Measurements from ENCODE around the gene RDH14. TPM values are rescaled to one million over a fixed set of nuclear protein-coding genes. Genes with fewer than 3 reads are reported as not detected.

RDH14 gene
- total RNA-seq, 2 donors from 2014 or later, result 8.7 to 10.1 TPM

DNA sequence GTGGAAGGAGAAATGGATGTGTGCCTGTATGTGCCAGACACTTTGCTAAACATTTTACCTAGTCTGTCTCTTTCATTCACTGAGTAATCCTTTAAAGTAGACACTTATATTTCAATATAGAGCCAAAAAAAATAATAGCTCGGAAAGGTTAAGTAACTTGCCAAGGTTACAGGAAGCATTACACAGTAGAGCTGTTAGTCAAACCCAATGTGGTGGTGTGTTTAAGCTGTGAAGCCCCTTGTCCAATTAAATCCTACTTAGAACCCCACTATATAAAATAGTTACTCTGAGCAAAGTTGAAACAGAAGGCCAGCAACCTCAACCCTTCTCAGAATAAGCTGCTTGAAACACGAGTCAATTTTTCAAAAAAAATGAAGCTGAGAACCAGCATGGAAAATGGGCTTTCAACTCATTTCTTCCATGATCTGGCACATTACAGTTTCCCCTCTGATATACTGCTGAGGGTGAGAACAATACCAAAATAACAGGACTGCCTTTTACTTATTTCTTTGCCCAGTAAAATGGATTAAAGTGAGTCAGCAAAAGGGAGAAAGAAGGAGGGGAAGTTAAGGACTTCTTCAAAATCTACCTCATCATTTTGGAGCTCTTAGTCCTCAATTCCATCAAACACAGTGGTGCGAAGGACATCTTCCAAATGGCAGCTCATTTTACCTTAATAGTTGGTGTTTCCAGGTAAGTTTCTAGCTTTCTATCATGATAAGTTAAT is 7.9 kb downstream of the RDH14 start:
- no peak overlapping the region for H3K4me3 Mint-ChIP-seq
- ATAC-seq (no peak), DNase-seq (no peak)
- H3K27ac Mint-ChIP-seq, result no peak overlapping the region
- H3K9me3 ChIP-seq (ENCODE audit: control insufficient read depth, low read length, poor library complexity, severe bottlenecking), result no peaks in the 10 kb centered on the region
- H3K4me1 Mint-ChIP-seq, result peaks cover 10% of the 10 kb centered on the region
- peaks cover 2% of the 10 kb centered on the region for H3K36me3 Mint-ChIP-seq (ENCODE audit: low read depth)
- H3K27me3 Mint-ChIP-seq, result no peaks in the 10 kb centered on the region

DNA sequence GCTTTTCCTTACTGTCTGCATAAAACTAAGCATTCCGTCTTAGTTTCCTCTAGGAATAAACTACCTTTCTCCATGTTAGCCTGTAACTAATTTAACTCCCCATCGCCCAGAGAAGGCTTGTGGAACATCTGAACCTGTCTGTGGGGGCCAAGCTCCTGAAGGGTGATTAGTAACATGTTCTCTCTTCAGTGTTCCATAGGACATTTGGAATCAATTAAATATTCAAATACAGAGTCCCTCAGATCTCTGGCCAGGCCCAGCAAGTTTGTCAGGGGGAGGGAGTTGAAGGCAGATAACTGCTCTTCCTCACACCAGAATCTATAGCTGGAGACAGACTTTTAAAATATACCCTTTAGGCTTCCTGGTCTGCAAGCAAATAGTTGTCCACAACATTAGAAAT is 8.8 kb downstream of the RDH14 start:
- no peaks in the 10 kb centered on the region for H3K9me3 ChIP-seq (ENCODE audit: control insufficient read depth, low read length, poor library complexity, severe bottlenecking)
- Mint-ChIP-seq H3K27me3 (no peaks in the 10 kb centered on the region), H3K4me1 (peaks cover 13% of the 10 kb centered on the region), H3K4me3 (no peak overlapping the region), H3K27ac (no peak overlapping the region), H3K36me3 (ENCODE audit: low read depth) (peaks cover 2% of the 10 kb centered on the region)
- no peak for DNase-seq
- ATAC-seq, result no peak

DNA sequence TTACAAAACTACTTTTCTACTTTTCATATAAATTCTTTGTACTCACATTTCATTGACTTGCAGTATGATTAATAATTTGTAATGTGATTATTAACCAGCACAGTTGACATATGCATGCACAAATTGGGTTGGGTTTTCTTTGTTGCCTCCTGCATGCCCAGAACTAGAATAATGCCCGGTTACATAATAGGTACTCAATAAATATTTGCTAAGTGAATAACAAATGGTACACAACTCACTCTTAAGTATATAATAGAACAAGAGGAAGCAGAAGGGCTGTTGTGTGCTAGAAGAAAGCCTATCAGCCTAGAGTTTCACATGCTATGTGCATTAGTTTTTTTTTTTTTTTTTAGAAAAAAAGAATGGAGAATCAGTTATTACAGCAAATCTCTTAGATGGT is 9.3 kb downstream of the RDH14 start:
- Mint-ChIP-seq H3K27ac (no peak overlapping the region), H3K36me3 (ENCODE audit: low read depth) (peaks cover 2% of the 10 kb centered on the region), H3K4me3 (no peak overlapping the region), H3K4me1 (peaks cover 13% of the 10 kb centered on the region), H3K27me3 (no peaks in the 10 kb centered on the region)
- no peak for DNase-seq
- ATAC-seq, result no peak
- H3K9me3 ChIP-seq (ENCODE audit: control insufficient read depth, low read length, poor library complexity, severe bottlenecking), result no peaks in the 10 kb centered on the region

DNA sequence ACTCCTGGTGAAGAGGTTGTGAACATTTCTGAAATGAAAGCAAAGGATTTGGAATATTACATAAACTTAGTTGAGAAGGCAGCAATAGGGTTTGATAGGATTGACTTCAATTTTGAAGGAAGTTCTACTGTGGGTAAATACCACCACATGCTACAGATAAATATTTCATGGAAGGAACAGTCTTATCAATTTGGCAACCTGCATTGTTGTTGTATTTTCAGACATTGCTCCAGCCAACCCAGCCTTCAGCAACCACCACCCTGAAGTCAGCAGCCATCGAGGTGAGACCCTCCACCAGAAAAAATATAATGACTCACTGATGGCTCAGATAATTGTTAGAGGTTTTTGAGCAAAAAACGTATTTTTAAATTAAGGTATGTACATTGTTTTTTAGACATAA is 10.0 kb downstream of the RDH14 start:
- ATAC-seq, result no peak
- H3K36me3 Mint-ChIP-seq (ENCODE audit: low read depth), result peaks cover 2% of the 10 kb centered on the region
- no peak overlapping the region for H3K4me3 Mint-ChIP-seq

DNA sequence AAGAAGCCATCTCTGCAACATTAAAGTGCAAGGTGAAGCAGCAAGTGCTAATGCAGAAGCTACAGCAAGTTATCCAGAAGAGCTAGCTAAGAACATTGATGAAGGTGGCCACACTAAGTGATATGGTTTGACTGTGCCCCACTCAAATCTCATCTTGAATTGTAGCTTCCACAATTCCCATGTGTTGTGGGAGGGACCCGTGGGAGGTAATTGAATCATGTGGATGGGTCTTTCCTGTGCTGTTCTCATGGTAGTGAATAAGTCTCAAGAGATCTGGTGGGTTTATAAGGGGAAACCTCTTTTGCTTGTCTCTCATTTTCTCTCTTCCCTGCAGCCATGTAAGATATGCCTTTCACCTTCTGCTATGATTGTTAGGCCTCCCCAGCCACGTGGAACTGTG is 11.4 kb downstream of the RDH14 start:
- Mint-ChIP-seq H3K27ac (no peak overlapping the region), H3K36me3 (ENCODE audit: low read depth) (no peaks in the 10 kb centered on the region), H3K27me3 (no peaks in the 10 kb centered on the region), H3K4me3 (no peak overlapping the region), H3K4me1 (peaks cover 13% of the 10 kb centered on the region)
- ATAC-seq, result no peak
- no peak for DNase-seq
- H3K9me3 ChIP-seq (ENCODE audit: control insufficient read depth, low read length, poor library complexity, severe bottlenecking), result no peaks in the 10 kb centered on the region

More for the DNA sequence above, 10.0 kb downstream of the RDH14 start:
- H3K27me3 Mint-ChIP-seq, result no peaks in the 10 kb centered on the region
- DNase-seq, result no peak
- H3K9me3 ChIP-seq (ENCODE audit: control insufficient read depth, low read length, poor library complexity, severe bottlenecking), result no peaks in the 10 kb centered on the region
- H3K4me1 Mint-ChIP-seq, result peaks cover 13% of the 10 kb centered on the region
- no peak overlapping the region for H3K27ac Mint-ChIP-seq

DNA sequence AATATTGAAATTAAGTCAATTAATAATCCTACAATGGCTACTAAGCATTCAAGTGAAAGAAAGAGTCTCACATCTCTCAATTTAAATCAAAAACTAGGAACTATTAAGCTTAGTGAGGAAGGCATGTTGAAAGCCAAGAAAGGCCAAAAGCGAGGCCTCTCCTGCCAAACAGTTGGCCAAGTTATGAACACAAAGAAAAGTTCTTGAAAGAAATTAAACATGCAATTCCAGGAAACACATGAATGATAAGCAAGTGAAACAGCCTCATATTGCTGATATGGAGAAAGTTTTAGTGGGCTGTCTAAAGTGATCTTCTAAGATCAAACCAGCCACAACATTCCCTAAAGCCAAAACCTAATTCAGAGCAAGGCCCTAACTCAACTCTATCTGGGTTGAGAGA is 11.8 kb downstream of the RDH14 start:
- DNase-seq, result no peak
- Mint-ChIP-seq H3K4me3 (no peak overlapping the region), H3K36me3 (ENCODE audit: low read depth) (no peaks in the 10 kb centered on the region), H3K27ac (no peak overlapping the region), H3K27me3 (no peaks in the 10 kb centered on the region), H3K4me1 (peaks cover 11% of the 10 kb centered on the region)
- no peak for ATAC-seq
- no peaks in the 10 kb centered on the region for H3K9me3 ChIP-seq (ENCODE audit: control insufficient read depth, low read length, poor library complexity, severe bottlenecking)

DNA sequence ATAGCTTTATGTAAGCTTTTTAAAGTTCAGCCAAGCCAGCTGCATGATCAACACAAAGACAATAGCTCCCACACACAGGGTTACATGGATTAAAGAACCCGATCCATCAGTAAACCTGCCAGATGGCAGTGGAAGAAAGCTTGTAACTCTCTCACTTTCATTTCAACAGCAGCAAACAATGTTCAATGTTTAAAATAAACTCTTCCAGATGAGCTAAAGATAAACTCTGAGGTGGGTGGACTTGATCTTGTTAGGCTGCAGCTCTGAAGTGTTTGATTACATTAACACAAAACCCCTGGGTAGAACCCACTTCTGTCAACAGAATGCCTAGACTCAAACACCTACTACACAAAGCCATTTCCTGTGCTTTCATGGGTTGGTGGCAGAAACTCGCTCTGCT is 13.9 kb downstream of the RDH14 start:
- Mint-ChIP-seq H3K27me3 (no peaks in the 10 kb centered on the region), H3K36me3 (ENCODE audit: low read depth) (peaks cover 2% of the 10 kb centered on the region), H3K4me1 (peaks cover 11% of the 10 kb centered on the region), H3K27ac (peak overlapping the region; percentile 49), H3K4me3 (no peak overlapping the region)
- peak; percentile 45 for ATAC-seq
- no peak for DNase-seq
- H3K9me3 ChIP-seq (ENCODE audit: control insufficient read depth, low read length, poor library complexity, severe bottlenecking), result no peaks in the 10 kb centered on the region

DNA sequence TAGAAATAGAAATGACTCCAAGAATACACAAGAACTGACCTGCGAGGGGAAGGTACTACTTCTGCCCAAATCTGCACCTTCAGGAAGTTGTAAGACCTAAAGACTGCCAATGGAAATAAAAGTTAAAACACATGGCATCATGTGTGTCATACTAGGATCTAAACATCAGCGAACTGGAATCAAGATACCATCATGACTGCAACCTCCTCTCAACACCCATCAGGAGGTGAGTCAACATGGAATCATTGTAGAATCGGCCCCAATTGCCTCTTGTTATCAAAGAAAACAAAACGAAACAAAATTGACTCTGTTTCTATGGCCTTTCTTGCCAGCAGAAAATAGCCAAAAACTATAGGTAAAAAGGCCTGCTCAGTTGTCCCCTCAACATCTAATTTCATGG is 15.1 kb downstream of the RDH14 start:
- no peaks in the 10 kb centered on the region for H3K9me3 ChIP-seq (ENCODE audit: control insufficient read depth, low read length, poor library complexity, severe bottlenecking)
- Mint-ChIP-seq H3K4me3 (no peak overlapping the region), H3K4me1 (peaks cover 11% of the 10 kb centered on the region), H3K36me3 (ENCODE audit: low read depth) (peaks cover 2% of the 10 kb centered on the region), H3K27ac (no peak overlapping the region), H3K27me3 (no peaks in the 10 kb centered on the region)
- ATAC-seq, result no peak
- no peak for DNase-seq

DNA sequence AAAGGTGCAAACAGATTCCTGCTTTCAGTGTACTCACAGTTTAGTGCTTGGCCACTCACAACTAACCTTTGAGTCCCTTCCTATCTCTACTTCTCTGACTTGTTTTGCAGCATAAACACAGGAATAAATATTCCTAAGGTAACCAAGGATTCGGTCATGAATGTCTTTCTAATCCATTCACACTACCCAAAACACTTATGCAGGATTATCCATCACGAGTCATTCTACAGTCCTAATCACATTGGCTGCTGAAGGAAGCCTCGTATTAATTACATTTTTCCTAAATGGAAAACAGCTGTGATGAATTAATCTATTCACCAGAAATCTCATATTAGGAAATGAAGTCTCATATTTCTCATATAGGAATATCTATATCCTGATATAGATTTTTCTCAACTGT is 16.3 kb downstream of the RDH14 start:
- Mint-ChIP-seq H3K27me3 (no peaks in the 10 kb centered on the region), H3K27ac (no peak overlapping the region), H3K36me3 (ENCODE audit: low read depth) (peaks cover 2% of the 10 kb centered on the region), H3K4me3 (no peak overlapping the region), H3K4me1 (peaks cover 8% of the 10 kb centered on the region)
- ATAC-seq (no peak), DNase-seq (no peak)
- no peaks in the 10 kb centered on the region for H3K9me3 ChIP-seq (ENCODE audit: control insufficient read depth, low read length, poor library complexity, severe bottlenecking)

DNA sequence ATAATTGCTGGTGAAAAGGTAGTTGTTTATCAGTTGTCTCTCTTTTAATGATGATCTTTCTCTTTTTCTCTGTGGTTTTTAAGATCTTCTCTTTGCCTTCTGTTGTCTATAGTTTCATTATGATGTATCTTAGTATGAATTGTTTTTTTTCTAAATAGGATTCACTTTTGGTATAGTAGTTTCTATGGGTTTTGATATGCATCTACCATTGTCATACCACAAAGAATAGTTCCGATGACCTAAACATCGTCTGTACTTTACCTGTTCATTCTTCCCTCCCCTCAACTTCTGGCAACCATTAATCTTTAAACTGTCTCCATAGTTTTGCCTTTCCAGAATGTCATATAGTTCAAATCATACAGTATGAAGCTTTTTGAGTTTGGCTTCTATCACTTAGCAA is 19.6 kb downstream of the RDH14 start:
- H3K27me3 Mint-ChIP-seq, result peaks cover 4% of the 10 kb centered on the region
- no peak for ATAC-seq
- no peaks in the 10 kb centered on the region for H3K4me1 Mint-ChIP-seq
- H3K27ac Mint-ChIP-seq, result no peak overlapping the region
- no peak overlapping the region for H3K4me3 Mint-ChIP-seq
- H3K9me3 ChIP-seq (ENCODE audit: control insufficient read depth, low read length, poor library complexity, severe bottlenecking), result no peaks in the 10 kb centered on the region
- DNase-seq, result no peak
- H3K36me3 Mint-ChIP-seq (ENCODE audit: low read depth), result peaks cover 2% of the 10 kb centered on the region

DNA sequence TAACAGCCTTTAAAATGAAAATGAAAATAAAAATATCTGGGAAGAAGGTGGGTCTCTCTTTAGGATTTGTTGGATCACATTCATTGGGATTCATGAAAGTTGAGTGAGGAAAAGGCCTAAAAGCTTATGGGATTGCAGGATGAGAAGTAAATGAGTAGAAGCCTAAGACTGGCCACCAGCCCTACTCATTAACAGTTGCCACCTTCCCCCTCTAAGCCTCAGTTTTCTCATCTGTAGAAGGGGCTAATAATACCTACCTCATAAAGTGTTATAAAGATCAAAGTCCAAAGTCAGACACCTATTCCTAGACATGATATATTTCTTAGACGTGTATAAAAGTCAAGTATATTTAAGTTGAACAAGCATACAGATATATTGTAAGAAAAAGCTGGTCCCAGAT is 23.8 kb downstream of the RDH14 start:
- no peaks in the 10 kb centered on the region for H3K9me3 ChIP-seq (ENCODE audit: control insufficient read depth, low read length, poor library complexity, severe bottlenecking)
- no peaks in the 10 kb centered on the region for H3K36me3 Mint-ChIP-seq (ENCODE audit: low read depth)
- H3K27me3 Mint-ChIP-seq, result peaks cover 13% of the 10 kb centered on the region
- ATAC-seq (no peak), DNase-seq (no peak)
- H3K27ac Mint-ChIP-seq, result no peak overlapping the region
- H3K4me3 Mint-ChIP-seq, result no peak overlapping the region
- H3K4me1 Mint-ChIP-seq, result peaks cover 2% of the 10 kb centered on the region

DNA sequence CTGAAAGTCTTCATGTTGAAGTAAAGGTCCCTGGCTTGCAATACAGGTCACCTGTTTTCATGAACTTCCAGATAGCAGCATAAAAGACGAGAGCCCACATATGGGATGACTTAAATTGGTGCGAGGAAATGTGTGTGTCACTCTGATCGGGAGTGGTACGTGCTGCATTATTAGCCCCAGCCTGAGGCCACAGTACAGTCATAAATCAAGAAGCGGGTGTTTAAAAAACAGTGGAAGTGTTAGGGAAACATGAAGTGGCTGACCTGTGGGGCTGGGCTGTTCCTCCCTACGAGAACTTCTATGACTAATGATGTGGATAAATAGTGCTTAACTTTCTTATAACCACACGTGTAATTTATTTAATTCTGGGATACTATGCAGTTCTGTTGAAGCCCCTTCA is 24.4 kb downstream of the RDH14 start:
- peaks cover 19% of the 10 kb centered on the region for H3K27me3 Mint-ChIP-seq
- ATAC-seq (no peak), DNase-seq (no peak)
- H3K4me3 Mint-ChIP-seq, result no peak overlapping the region
- H3K27ac Mint-ChIP-seq, result no peak overlapping the region
- H3K4me1 Mint-ChIP-seq, result peaks cover 2% of the 10 kb centered on the region
- H3K9me3 ChIP-seq (ENCODE audit: control insufficient read depth, low read length, poor library complexity, severe bottlenecking), result no peaks in the 10 kb centered on the region
- no peaks in the 10 kb centered on the region for H3K36me3 Mint-ChIP-seq (ENCODE audit: low read depth)

DNA sequence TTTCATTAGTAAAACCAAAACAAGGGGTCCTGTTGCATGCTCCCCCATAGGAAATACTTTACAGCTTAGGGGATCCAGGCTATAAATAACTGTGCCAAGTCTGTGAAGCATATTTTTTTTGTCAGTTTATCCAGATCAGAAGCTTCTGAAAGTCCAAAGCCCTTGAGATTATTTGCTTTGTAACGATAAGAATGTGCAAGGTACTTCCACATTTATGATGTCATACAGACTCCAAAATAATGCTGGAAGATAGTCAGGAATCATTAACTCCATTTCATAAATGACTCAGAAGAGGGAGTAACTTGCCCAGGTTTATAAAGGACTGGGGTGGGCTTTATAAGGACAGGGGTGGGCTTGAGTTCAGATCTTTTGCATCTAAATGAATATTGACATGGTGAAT is 29.3 kb downstream of the RDH14 start:
- no peak overlapping the region for H3K27ac Mint-ChIP-seq
- no peaks in the 10 kb centered on the region for H3K36me3 Mint-ChIP-seq (ENCODE audit: low read depth)
- H3K4me1 Mint-ChIP-seq, result peaks cover 2% of the 10 kb centered on the region
- H3K27me3 Mint-ChIP-seq, result peaks cover 23% of the 10 kb centered on the region
- H3K4me3 Mint-ChIP-seq, result no peak overlapping the region
- H3K9me3 ChIP-seq (ENCODE audit: control insufficient read depth, low read length, poor library complexity, severe bottlenecking), result no peaks in the 10 kb centered on the region
- ATAC-seq (no peak), DNase-seq (no peak)

DNA sequence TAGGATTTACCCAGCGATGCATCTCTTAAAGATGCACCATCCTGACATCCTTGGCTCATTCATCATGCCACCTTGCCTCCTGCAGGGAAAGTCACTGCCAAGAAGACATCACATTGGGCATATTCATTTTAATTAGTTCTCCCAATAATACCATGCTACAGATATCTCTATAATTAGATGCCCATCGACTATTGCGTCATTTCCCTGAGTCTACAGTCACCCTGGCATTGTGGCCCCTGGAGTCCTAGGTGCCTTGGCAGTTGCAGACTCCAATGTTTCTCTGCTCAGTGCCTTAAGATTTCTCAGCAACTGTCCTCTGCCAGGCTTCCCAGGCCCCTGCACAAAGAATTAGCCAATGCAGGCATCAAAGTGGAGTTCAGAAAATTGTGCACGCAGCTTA is 32.6 kb downstream of the RDH14 start:
- Mint-ChIP-seq H3K4me3 (no peak overlapping the region), H3K27me3 (peaks cover 14% of the 10 kb centered on the region), H3K36me3 (ENCODE audit: low read depth) (no peaks in the 10 kb centered on the region), H3K4me1 (peaks cover 4% of the 10 kb centered on the region), H3K27ac (no peak overlapping the region)
- no peaks in the 10 kb centered on the region for H3K9me3 ChIP-seq (ENCODE audit: control insufficient read depth, low read length, poor library complexity, severe bottlenecking)
- DNase-seq (no peak), ATAC-seq (no peak)
